ENCODE measurements around the gene TTC34. TPM values are rescaled to one million over a fixed set of nuclear protein-coding genes. Genes with fewer than 3 reads are reported as not detected.
"Not testable (repeated sequence)": the region's sequence is repeated elsewhere in the genome, so short reads cannot be mapped to it uniquely, and the experiment has no call there.

The TTC34 gene
- total RNA-seq, 1 experiment from 2014 or later = 0.92 TPM

GRCh38 chr1:2751866-2752265 is 49.6 kb downstream of the TTC34 start:
- H4K20me1 ChIP-seq (ENCODE audit: control insufficient read depth, insufficient read depth, insufficient read length); H3K18ac ChIP-seq (ENCODE audit: insufficient read length, low read depth, low read length); H3K23me2 ChIP-seq (ENCODE audit: insufficient read length, low read depth, low read length, poor library complexity, severe bottlenecking); H3K27me3 Mint-ChIP-seq (ENCODE audit: low read depth); H3K79me1 ChIP-seq (ENCODE audit: insufficient read depth, low read depth, low read length, poor library complexity, severe bottlenecking); H4K5ac ChIP-seq (ENCODE audit: insufficient read length, low read depth, low read length); H3K27me3 ChIP-seq (ENCODE audit: insufficient read depth, low read length); H3K27ac Mint-ChIP-seq; H3T11ph ChIP-seq (ENCODE audit: low read length); H3K4me1 Mint-ChIP-seq; H2AFZ ChIP-seq (ENCODE audit: low read length); H3K9ac ChIP-seq (ENCODE audit: extremely low read depth, insufficient read length, low read length); H2BK12ac ChIP-seq (ENCODE audit: insufficient read length, low read depth, low read length); H3K4me2 ChIP-seq (ENCODE audit: insufficient read depth, insufficient read length, low read length); H2BK15ac ChIP-seq (ENCODE audit: low read depth, low read length); H2BK20ac ChIP-seq (ENCODE audit: low read depth, low read length, poor library complexity, severe bottlenecking); H4K91ac ChIP-seq (ENCODE audit: insufficient read length, low read depth, low read length); H3K23ac ChIP-seq (ENCODE audit: insufficient read length, low read depth, low read length); H3K79me2 ChIP-seq (ENCODE audit: insufficient read depth, low read length); H3K14ac ChIP-seq (ENCODE audit: insufficient read depth, low read length); H2AK5ac ChIP-seq (ENCODE audit: insufficient read length, low read length); H2BK120ac ChIP-seq (ENCODE audit: low read depth, low read length, poor library complexity, severe bottlenecking); H2BK5ac ChIP-seq (ENCODE audit: insufficient read length, low read length); H3K56ac ChIP-seq (ENCODE audit: insufficient read length, low read depth, low read length); H3K27ac ChIP-seq (ENCODE audit: insufficient read length, low read depth, low read length); H3K4ac ChIP-seq (ENCODE audit: low read depth, low read length); DNase-seq; H3K4me1 ChIP-seq (ENCODE audit: insufficient read depth, low read length); H3K4me3 Mint-ChIP-seq; H3K9me3 ChIP-seq (ENCODE audit: control insufficient read depth, low read depth, low read length); H3K36me3 Mint-ChIP-seq (ENCODE audit: insufficient read depth in 1 of 3, low read depth in 3 of 3); H3K9me3 Mint-ChIP-seq; H4K8ac ChIP-seq (replicated peaks; ENCODE audit: insufficient read length, low read depth, low read length): not testable (repeated sequence)
- WGBS (ENCODE audit: extremely low coverage, insufficient read length, low lambda C conversion rate) = no CpG with 5 or more reads among the region's 13 CpGs

DNA sequence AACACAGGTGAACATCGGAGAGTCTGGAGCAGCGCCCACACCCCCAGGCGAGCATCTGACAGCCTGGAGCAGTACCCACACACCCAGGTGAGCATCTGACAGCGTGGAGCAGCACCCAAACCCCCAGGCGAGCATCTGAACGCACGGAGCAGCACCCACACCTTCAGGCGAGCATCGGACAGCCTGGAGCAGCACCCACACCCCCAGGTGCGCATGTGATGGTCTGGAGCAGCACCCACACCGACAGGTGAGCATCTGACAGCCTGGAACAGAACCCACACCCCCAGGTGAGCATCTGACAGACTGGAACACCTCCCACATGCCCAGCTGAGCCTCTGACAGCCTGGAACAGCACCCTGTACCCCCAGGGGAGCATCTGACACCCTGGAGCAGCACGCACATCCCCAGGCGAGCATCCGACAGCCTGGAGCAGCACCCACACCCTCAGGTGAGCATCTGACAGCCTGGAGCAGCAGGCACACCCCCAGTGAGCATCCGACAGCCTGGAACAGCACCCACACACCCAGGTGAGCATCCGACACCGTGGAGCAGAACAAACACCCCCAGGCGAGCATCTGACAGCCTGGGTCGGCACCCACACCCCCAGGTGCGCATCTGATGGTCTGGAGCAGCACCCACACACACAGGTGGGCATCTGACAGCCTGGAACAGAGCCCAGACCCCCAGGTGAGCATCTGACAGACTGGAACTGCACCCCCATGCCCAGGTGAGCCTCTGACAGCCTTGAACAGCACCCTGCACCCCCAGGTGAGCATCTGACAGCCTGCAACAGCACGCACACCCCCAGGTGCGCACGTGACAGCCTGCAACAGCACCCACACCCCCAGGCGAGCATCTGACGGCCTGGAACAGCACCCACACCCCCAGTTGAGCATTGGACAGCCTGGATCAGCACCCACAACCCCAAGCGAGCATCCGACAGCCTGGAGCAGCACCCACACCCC is 50.4 kb downstream of the TTC34 start:
- H4K5ac ChIP-seq (ENCODE audit: insufficient read length, low read depth, low read length); H2BK5ac ChIP-seq (ENCODE audit: insufficient read length, low read length); H3K79me2 ChIP-seq (ENCODE audit: insufficient read depth, low read length); DNase-seq; H2BK120ac ChIP-seq (ENCODE audit: low read depth, low read length, poor library complexity, severe bottlenecking); H3K36me3 Mint-ChIP-seq (ENCODE audit: insufficient read depth in 1 of 3, low read depth in 3 of 3); H3K9ac ChIP-seq (ENCODE audit: extremely low read depth, insufficient read length, low read length); H3K9me3 Mint-ChIP-seq; H3K14ac ChIP-seq (ENCODE audit: insufficient read depth, low read length); H3K23ac ChIP-seq (ENCODE audit: insufficient read length, low read depth, low read length); H3T11ph ChIP-seq (ENCODE audit: low read length); H4K91ac ChIP-seq (ENCODE audit: insufficient read length, low read depth, low read length); H3K4me1 Mint-ChIP-seq; H3K27me3 ChIP-seq (ENCODE audit: insufficient read depth, low read length); H3K27ac ChIP-seq (ENCODE audit: insufficient read length, low read depth, low read length); H3K56ac ChIP-seq (ENCODE audit: insufficient read length, low read depth, low read length); H2BK20ac ChIP-seq (ENCODE audit: low read depth, low read length, poor library complexity, severe bottlenecking); H2AFZ ChIP-seq (ENCODE audit: low read length); H3K79me1 ChIP-seq (ENCODE audit: insufficient read depth, low read depth, low read length, poor library complexity, severe bottlenecking); H3K4me3 Mint-ChIP-seq; H3K27me3 Mint-ChIP-seq (ENCODE audit: low read depth); H4K8ac ChIP-seq (replicated peaks; ENCODE audit: insufficient read length, low read depth, low read length); H3K4me1 ChIP-seq (ENCODE audit: insufficient read depth, low read length); H3K4me2 ChIP-seq (ENCODE audit: insufficient read depth, insufficient read length, low read length); H2BK15ac ChIP-seq (ENCODE audit: low read depth, low read length); H3K4ac ChIP-seq (ENCODE audit: low read depth, low read length); H3K9me3 ChIP-seq (ENCODE audit: control insufficient read depth, low read depth, low read length); H2BK12ac ChIP-seq (ENCODE audit: insufficient read length, low read depth, low read length); H3K23me2 ChIP-seq (ENCODE audit: insufficient read length, low read depth, low read length, poor library complexity, severe bottlenecking); H3K27ac Mint-ChIP-seq; H2AK5ac ChIP-seq (ENCODE audit: insufficient read length, low read length); H4K20me1 ChIP-seq (ENCODE audit: control insufficient read depth, insufficient read depth, insufficient read length); H3K18ac ChIP-seq (ENCODE audit: insufficient read length, low read depth, low read length): not testable (repeated sequence)
- no CpG with 5 or more reads among the region's 27 CpGs for WGBS (ENCODE audit: extremely low coverage, insufficient read length, low lambda C conversion rate)

Data from H9 (cell line).